ENCODE results near the gene LYG1. TPM values are rescaled to one million over a fixed set of nuclear protein-coding genes. Genes with fewer than 3 reads are reported as not detected.

The LYG1 gene
- total RNA-seq, 1 donor = 0.43 TPM

DNA sequence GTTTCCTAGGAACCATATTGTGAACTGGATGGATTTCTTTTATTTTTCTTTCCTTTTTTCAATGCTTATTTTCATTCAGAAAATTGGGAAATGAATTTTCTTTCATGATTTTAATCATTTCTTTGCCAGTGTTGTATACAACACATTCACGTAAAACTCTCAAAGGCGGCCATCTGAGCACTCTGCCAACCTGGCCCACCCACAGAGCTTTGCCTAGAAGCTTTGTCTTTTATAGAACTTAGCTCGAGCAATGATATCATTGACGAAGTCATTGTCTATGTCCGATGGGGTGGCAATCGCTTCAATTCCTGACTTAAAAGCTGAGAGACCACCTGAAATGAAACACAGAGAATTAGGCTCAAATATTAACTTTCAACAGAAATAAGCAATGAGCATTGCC lies 58.8 kb downstream of the LYG1 start:
- TF ChIP-seq, protein P1, sequence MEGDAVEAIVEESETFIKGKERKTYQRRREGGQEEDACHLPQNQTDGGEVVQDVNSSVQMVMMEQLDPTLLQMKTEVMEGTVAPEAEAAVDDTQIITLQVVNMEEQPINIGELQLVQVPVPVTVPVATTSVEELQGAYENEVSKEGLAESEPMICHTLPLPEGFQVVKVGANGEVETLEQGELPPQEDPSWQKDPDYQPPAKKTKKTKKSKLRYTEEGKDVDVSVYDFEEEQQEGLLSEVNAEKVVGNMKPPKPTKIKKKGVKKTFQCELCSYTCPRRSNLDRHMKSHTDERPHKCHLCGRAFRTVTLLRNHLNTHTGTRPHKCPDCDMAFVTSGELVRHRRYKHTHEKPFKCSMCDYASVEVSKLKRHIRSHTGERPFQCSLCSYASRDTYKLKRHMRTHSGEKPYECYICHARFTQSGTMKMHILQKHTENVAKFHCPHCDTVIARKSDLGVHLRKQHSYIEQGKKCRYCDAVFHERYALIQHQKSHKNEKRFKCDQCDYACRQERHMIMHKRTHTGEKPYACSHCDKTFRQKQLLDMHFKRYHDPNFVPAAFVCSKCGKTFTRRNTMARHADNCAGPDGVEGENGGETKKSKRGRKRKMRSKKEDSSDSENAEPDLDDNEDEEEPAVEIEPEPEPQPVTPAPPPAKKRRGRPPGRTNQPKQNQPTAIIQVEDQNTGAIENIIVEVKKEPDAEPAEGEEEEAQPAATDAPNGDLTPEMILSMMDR (IDR thresholded peaks at IDR 0.05; ENCODE audit: insufficient read depth, low read depth, low read length) = no peak
- H3K4me3 ChIP-seq (ENCODE audit: low read depth, low read length) = no peak overlapping the region
- no peak for DNase-seq (ENCODE audit: low read depth)

DNA sequence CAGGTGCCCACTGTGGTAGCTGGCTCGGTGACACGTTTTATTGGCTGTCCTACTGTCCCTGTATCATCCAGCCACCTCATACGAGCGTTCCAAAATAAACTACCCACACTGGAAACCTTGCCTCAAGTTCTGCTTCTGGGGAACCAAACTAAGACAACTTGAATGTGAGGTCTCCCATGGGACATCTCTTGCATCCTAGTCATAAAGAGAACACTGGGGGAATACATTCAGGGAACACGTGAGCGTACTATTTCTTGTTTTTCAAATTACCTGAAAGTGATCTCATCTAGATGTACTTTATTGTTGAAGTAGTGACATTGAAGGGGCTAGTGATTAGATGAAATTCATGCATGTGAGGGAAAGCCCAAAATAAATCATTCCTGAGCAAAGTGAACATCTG lies 60.6 kb downstream of the LYG1 start:
- TF ChIP-seq, protein P1 (IDR thresholded peaks at IDR 0.05; ENCODE audit: insufficient read depth, low read depth, low read length) = no peak
- no peak for DNase-seq (ENCODE audit: low read depth)
- no peak overlapping the region for H3K4me3 ChIP-seq (ENCODE audit: low read depth, low read length)

DNA sequence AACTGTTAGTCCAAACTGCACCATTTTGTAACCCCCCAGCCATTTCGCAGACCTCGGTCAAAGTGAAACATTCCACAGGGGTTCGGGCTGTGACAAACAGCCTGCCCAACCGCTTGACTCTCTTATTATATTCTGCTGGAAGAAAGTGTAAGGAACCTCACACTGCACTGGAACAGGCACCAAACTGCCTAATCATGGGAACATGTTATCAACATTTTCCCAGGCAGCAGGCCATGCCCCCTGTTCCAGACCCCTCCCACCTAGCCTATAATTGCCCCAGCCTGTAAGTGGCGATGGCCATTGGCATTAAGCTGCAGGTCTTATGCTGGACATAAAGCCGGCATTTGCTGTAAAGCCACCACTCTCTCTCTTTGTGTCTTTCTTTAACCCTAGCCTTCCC lies 62.4 kb downstream of the LYG1 start:
- TF ChIP-seq, protein P1 (IDR thresholded peaks at IDR 0.05; ENCODE audit: insufficient read depth, low read depth, low read length) = no peak

More for the DNA sequence above, 62.4 kb downstream of the LYG1 start:
- H3K4me3 ChIP-seq (ENCODE audit: low read depth, low read length) = no peak overlapping the region
- no peak for DNase-seq (ENCODE audit: low read depth)

Other genes with a start within 250 kb of the LYG1 start
- gene C2orf15, start 159.5 kb downstream of the LYG1 start, total RNA-seq = not detected in 2 replicates
- 1.9 and 3.0 TPM in 2 replicates for gene TSGA10, start 146.3 kb downstream of the LYG1 start, total RNA-seq
- gene LIPT1, start 146.2 kb downstream of the LYG1 start, total RNA-seq = 2.3 and 6.5 TPM in 2 replicates
- 19.0 and 23.3 TPM in 2 replicates for gene MITD1, start 120.1 kb downstream of the LYG1 start, total RNA-seq
- 31.2 and 40.6 TPM in 2 replicates for gene MRPL30, start 120.0 kb downstream of the LYG1 start, total RNA-seq
- gene LYG2, start 45.5 kb downstream of the LYG1 start, total RNA-seq = not detected in 2 replicates
- gene TXNDC9, start 35.1 kb upstream of the LYG1 start, total RNA-seq = 86.3 and 115 TPM in 2 replicates
- 15.8 and 19.0 TPM in 2 replicates for gene EIF5B, start 36.2 kb upstream of the LYG1 start, total RNA-seq
- gene REV1, start 188.8 kb upstream of the LYG1 start, total RNA-seq = 40.6 and 44.0 TPM in 2 replicates